IMR-90 (cell line): ENCODE measurements around the gene EFNA5. TPM values are rescaled to one million over a fixed set of nuclear protein-coding genes. Genes with fewer than 3 reads are reported as not detected.

Experiments used
- ATAC-seq: fragments of 200-7000 bp; cut with Tn5 transposase; 2 replicates; pipeline ENCODE4 v1.9.1; 2020; ENCODE audit warnings: low read depth, mild to moderate bottlenecking, moderate library complexity
- BruUV-seq: library from RNA; stranded (reverse); fragments of 400-500 nt; replicated peaks from 2 replicates; lab custom pipeline; 2021; lab: Mats Ljungman, UMichigan
- CTCF ChIA-PET: fragments of 300-600 bp; formaldehyde crosslinking; extraction: SDS; loops from one replicate; lab custom pipeline; 2021; ENCODE audit warnings: antibody characterized with exemption; lab: Yijun Ruan, JAX
- POLR2A ChIA-PET: fragments of 300-600 bp; sonication (Branson Sonifier 250); formaldehyde crosslinking; loops from one replicate; lab custom pipeline; 2022; ENCODE audit warnings: antibody characterized with exemption; ENCODE audit not compliant: unreplicated experiment; lab: Charles Lee
- DNase-seq: peaks from one replicate; pipeline ENCODE4 v3.0.0; 2013
- H2AFZ ChIP-seq: replicated peaks from 2 replicates; pipeline ENCODE3; 2013; ENCODE audit warnings: low read length, mild to moderate bottlenecking; ENCODE audit not compliant: poor library complexity
- H2AK5ac ChIP-seq: 2 replicates; pipeline ENCODE4 v1.6.1; 2013; ENCODE audit warnings: low read depth, low read length, inconsistent platforms
- H2AK9ac ChIP-seq: replicated peaks from 2 replicates; pipeline ENCODE3; 2013; ENCODE audit warnings: mild to moderate bottlenecking, low read depth, low read length, moderate library complexity; ENCODE audit not compliant: poor library complexity
- H2BK120ac ChIP-seq: 2 replicates; pipeline ENCODE4 v1.6.1; 2013; ENCODE audit warnings: low read depth, low read length, inconsistent platforms
- H2BK15ac ChIP-seq: 3 replicates; pipeline ENCODE4 v1.6.1; 2013; ENCODE audit warnings: low read depth, low read length, inconsistent platforms
- H2BK20ac ChIP-seq: 2 replicates; pipeline ENCODE4 v1.6.1; 2013; ENCODE audit warnings: low read depth, mild to moderate bottlenecking, inconsistent platforms, low read length, moderate library complexity
- H2BK5ac ChIP-seq: 2 replicates; pipeline ENCODE4 v1.6.1; 2013; ENCODE audit warnings: mild to moderate bottlenecking, low read depth, low read length, inconsistent platforms; ENCODE audit not compliant: poor library complexity, severe bottlenecking
- H3K14ac ChIP-seq: replicated peaks from 2 replicates; pipeline ENCODE4 v1.6.1; 2013; ENCODE audit warnings: low read depth, low read length, inconsistent platforms
- H3K18ac ChIP-seq: 2 replicates; pipeline ENCODE4 v1.6.1; 2013; ENCODE audit warnings: low read depth, low read length, control low read depth
- H3K23ac ChIP-seq: 2 replicates; pipeline ENCODE4 v1.6.1; 2013; ENCODE audit warnings: low read depth, low read length, inconsistent platforms
- H3K27ac ChIP-seq: 2 replicates; pipeline ENCODE4 v1.5.1; 2013; ENCODE audit warnings: mild to moderate bottlenecking, control low read depth, low read length; ENCODE audit not compliant: insufficient read depth
- H3K27me3 ChIP-seq: 2 replicates; pipeline ENCODE4 v1.6.1; 2013; ENCODE audit warnings: low read length; ENCODE audit not compliant: control insufficient read depth, insufficient read depth
- H3K36me3 ChIP-seq: 2 replicates; pipeline ENCODE4 v1.6.1; 2013; ENCODE audit warnings: low read length, mixed read lengths; ENCODE audit not compliant: control insufficient read depth, insufficient read depth
- H3K4ac ChIP-seq: 2 replicates; pipeline ENCODE4 v1.6.1; 2013; ENCODE audit warnings: low read depth, low read length, inconsistent platforms
- H3K4me1 ChIP-seq: 2 replicates; pipeline ENCODE4 v1.6.1; 2013; ENCODE audit warnings: low read length, mixed read lengths; ENCODE audit not compliant: control insufficient read depth, insufficient read depth
- H3K4me2 ChIP-seq: 2 replicates; pipeline ENCODE4 v1.6.1; 2013; ENCODE audit warnings: low read depth, mild to moderate bottlenecking, control low read depth, low read length, moderate library complexity
- H3K4me3 ChIP-seq: 2 replicates; pipeline ENCODE4 v1.5.1; 2013; ENCODE audit warnings: low read depth, mild to moderate bottlenecking, control low read depth, low read length, moderate library complexity; ENCODE audit not compliant: insufficient read depth
- H3K56ac ChIP-seq: 2 replicates; pipeline ENCODE4 v1.6.1; 2013; ENCODE audit warnings: low read length, inconsistent platforms; ENCODE audit not compliant: insufficient read depth; ENCODE audit errors: extremely low read depth
- H3K79me1 ChIP-seq, 2 experiments: 2 replicates each; pipeline ENCODE4 v1.6.1; 2013; ENCODE audit warnings: low read length in 2 of 2, inconsistent platforms in 1 of 2, low read depth in 1 of 2
- H3K9ac ChIP-seq: 2 replicates; pipeline ENCODE4 v1.6.1; 2013; ENCODE audit warnings: low read depth, low read length, control low read depth
- H3K9me1 ChIP-seq: 2 replicates; pipeline ENCODE4 v1.6.1; 2013; ENCODE audit warnings: low read length, inconsistent platforms; ENCODE audit not compliant: insufficient read depth
- H3K9me3 ChIP-seq: 2 replicates; pipeline ENCODE4 v1.6.1; 2013; ENCODE audit warnings: low read length; ENCODE audit not compliant: control insufficient read depth, insufficient read depth
- H4K20me1 ChIP-seq: 2 replicates; pipeline ENCODE4 v1.6.1; 2013; ENCODE audit warnings: low read length, inconsistent platforms; ENCODE audit not compliant: insufficient read depth
- H4K5ac ChIP-seq: 2 replicates; pipeline ENCODE4 v1.6.1; 2013; ENCODE audit warnings: mild to moderate bottlenecking, low read depth, low read length, control low read depth
- H4K8ac ChIP-seq, 2 experiments: 2 replicates each; pipeline ENCODE4 v1.6.1; 2013; ENCODE audit warnings: low read depth in 2 of 2, low read length in 2 of 2, control low read depth in 1 of 2, inconsistent platforms in 1 of 2
- H4K91ac ChIP-seq: 2 replicates; pipeline ENCODE4 v1.6.1; 2013; ENCODE audit warnings: low read depth, low read length, inconsistent platforms; ENCODE audit not compliant: insufficient read depth
- BHLHE40 ChIP-seq: fragments of 150-350 bp; IDR thresholded peaks from 2 replicates; pipeline ENCODE4 v1.6.1; 2016; ENCODE audit warnings: mild to moderate bottlenecking, low read depth, low read length
- CEBPB ChIP-seq: IDR thresholded peaks from 2 replicates; pipeline ENCODE4 v1.6.1; 2012; ENCODE audit warnings: low read depth, low read length, improper control_type of control experiment
- CHD1 ChIP-seq: IDR thresholded peaks from 2 replicates; pipeline ENCODE4 v1.6.1; 2012; ENCODE audit warnings: low read depth, low read length, improper control_type of control experiment
- CTCF ChIP-seq: conservative IDR thresholded peaks from 2 replicates; pipeline ENCODE4 v1.5.1; 2012; ENCODE audit warnings: mild to moderate bottlenecking, low read depth, low read length, improper control_type of control experiment
- ELK1 ChIP-seq: fragments of 150-350 bp; IDR thresholded peaks from 2 replicates; pipeline ENCODE4 v1.6.1; 2016; ENCODE audit warnings: low read depth, mild to moderate bottlenecking, low read length, moderate library complexity, borderline replicate concordance
- FOS ChIP-seq: fragments of 150-350 bp; IDR thresholded peaks from 2 replicates; pipeline ENCODE4 v1.6.1; 2016; ENCODE audit warnings: low read depth, low read length
- MAFK ChIP-seq: IDR thresholded peaks from 2 replicates; pipeline ENCODE4 v1.6.1; 2012; ENCODE audit warnings: low read depth, low read length, improper control_type of control experiment
- MAZ ChIP-seq: IDR thresholded peaks from 2 replicates; pipeline ENCODE4 v1.6.1; 2012; ENCODE audit warnings: low read depth, mild to moderate bottlenecking, low read length, improper control_type of control experiment, moderate library complexity, borderline replicate concordance
- MXI1 ChIP-seq: IDR thresholded peaks from 2 replicates; pipeline ENCODE4 v1.6.1; 2012; ENCODE audit warnings: low read depth, mild to moderate bottlenecking, low read length, moderate library complexity, borderline replicate concordance
- NFE2L2 ChIP-seq: fragments of 150-350 bp; IDR thresholded peaks from 2 replicates; pipeline ENCODE4 v1.6.1; 2016; ENCODE audit warnings: low read depth, mild to moderate bottlenecking, low read length
- RAD21 ChIP-seq: IDR thresholded peaks from 2 replicates; pipeline ENCODE4 v1.6.1; 2012; ENCODE audit warnings: low read length, improper control_type of control experiment
- RCOR1 ChIP-seq: IDR thresholded peaks from 2 replicates; pipeline ENCODE4 v1.6.1; 2012; ENCODE audit warnings: mild to moderate bottlenecking, low read length, improper control_type of control experiment; ENCODE audit not compliant: insufficient replicate concordance
- RFX5 ChIP-seq: IDR thresholded peaks from 2 replicates; pipeline ENCODE4 v1.8.0; 2012; ENCODE audit warnings: low read depth, mild to moderate bottlenecking, low read length, moderate library complexity
- SMC3 ChIP-seq: fragments of 150-350 bp; IDR thresholded peaks from 2 replicates; pipeline ENCODE4 v1.6.1; 2016; ENCODE audit warnings: low read depth, mild to moderate bottlenecking, antibody characterized with exemption, low read length, moderate library complexity
- WGBS, 2 experiments: methylation state at CpG; one replicate each; pipeline versions ENCODE4 v1.1.5 to v1.1.7; 2013; ENCODE audit warnings: missing lambda C conversion rate in 2 of 2; ENCODE audit not compliant: insufficient read length in 1 of 2; ENCODE audit errors: extremely low coverage in 2 of 2; 5-methylcytosine and 5-hydroxymethylcytosine counted together
- dilution Hi-C: fragments of 300-500 bp; cut with HindIII; formaldehyde crosslinking; loops from one replicate; pipeline ENCODE4 v1.14.3; 2018; ENCODE audit warnings: low sequenced_read_pairs; ENCODE audit not compliant: unreplicated experiment
- in situ Hi-C: fragments of 300-500 bp; cut with MboI; formaldehyde crosslinking; loops from 3 replicates; pipeline ENCODE4 v1.14.3; 2019; ENCODE audit warnings: low sequenced_read_pairs, inconsistent platforms, mixed read lengths
- intact Hi-C: fragments of 100-400 bp; cut with micrococcal nuclease; formaldehyde crosslinking; loops from 2 replicates; pipeline ENCODE4 v1.10.0; 2022
- polyA plus RNA-seq, 3 experiments: library from polyadenylated mRNA; depleted of rRNA; stranded (reverse); fragments of >200 nt; gene quantifications; 2 replicates each; pipeline ENCODE4 v1.2.3, GENCODE V29; 2012; ENCODE audit warnings: low replicate concordance in 1 of 3
- total RNA-seq: library from RNA; depleted of rRNA; stranded (reverse); fragments of >200 nt; gene quantifications from 2 replicates; pipeline ENCODE4 v1.2.3, GENCODE V29; 2012
- TF ChIP-seq, protein P1 (sequence below): fragments of 150-350 bp; IDR thresholded peaks from 2 replicates; pipeline ENCODE4 v1.6.1; 2017; ENCODE audit warnings: mild to moderate bottlenecking, antibody characterized with exemption, low read length, low read depth

EFNA5 gene
- total and polyA plus RNA-seq, 2 of the 4 experiments (the other 2 are of a cell fraction), result 1.5 to 1.6 TPM

DNA sequence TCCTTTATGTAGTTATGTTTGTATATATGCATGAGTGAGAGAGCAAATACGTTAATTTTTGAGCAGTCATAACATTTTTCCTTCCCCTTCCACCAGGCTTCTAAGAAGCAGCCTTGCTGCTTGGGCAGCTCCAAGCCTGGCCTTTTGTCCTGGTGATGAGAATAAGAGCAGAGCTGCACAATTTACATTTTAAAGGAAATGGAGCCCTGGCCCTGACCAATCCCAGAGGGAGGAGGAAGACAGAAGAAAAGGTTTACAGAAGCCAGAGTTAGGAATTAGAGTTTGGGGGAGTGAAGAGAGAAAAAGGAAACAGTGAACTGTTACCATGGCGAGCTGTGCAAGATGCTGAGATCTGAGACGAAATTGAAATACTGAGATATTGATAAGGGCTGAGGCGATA is 25.3 kb upstream of the EFNA5 start:
- WGBS, 2 experiments, result 66% methylated on average over 3 of the region's 4 CpGs; no CpG with 5 or more reads in 1 of the 2 experiments
- DNase-seq (no peak), ATAC-seq (no peak)
- Histone ChIP-seq H3K27me3 (no peaks in the 10 kb centered on the region), H3K27ac (no peak overlapping the region), H4K20me1 (no peaks in the 10 kb centered on the region), H3K4me2 (no peak overlapping the region), H2BK15ac (no peak overlapping the region), H2AK5ac (no peak overlapping the region), H2BK20ac (no peak overlapping the region), H2BK120ac (no peak overlapping the region), H4K5ac (no peak overlapping the region), H4K8ac (no peak overlapping the region), H2AK9ac (no peak overlapping the region), H3K9ac (no peak overlapping the region), H3K18ac (no peak overlapping the region), H3K56ac (no peak overlapping the region), H3K79me1 (no peaks in the 10 kb centered on the region), H2AFZ (no peak overlapping the region), H3K36me3 (no peaks in the 10 kb centered on the region), H2BK5ac (no peak overlapping the region), H3K4me3 (no peak overlapping the region), H3K4me1 (no peaks in the 10 kb centered on the region), H3K9me1 (0 out of 2 replicates have a peak, but pooled peaks cover 3% of the 10 kb centered on the region), H3K9me3 (no peaks in the 10 kb centered on the region), H3K4ac (no peak overlapping the region), H3K14ac (no peak overlapping the region), H3K23ac (no peak overlapping the region), H4K91ac (no peak overlapping the region)
- POLR2A ChIA-PET, result no interaction called here
- in situ Hi-C loops (no loop called here), dilution Hi-C loops (no loop called here), intact Hi-C loops (no loop called here)
- CTCF ChIA-PET, result no interaction called here
- BruUV-seq, result no TSS peak
- TF ChIP-seq CHD1, result no peak
- no peak for TF ChIP-seq RCOR1
- no peak for TF ChIP-seq CEBPB
- TF ChIP-seq RFX5, result no peak
- no peak for TF ChIP-seq RAD21
- no peak for TF ChIP-seq SMC3
- no peak for TF ChIP-seq MAFK
- no peak for TF ChIP-seq NFE2L2
- no peak for TF ChIP-seq CTCF
- no peak for TF ChIP-seq FOS
- TF ChIP-seq, protein P1, sequence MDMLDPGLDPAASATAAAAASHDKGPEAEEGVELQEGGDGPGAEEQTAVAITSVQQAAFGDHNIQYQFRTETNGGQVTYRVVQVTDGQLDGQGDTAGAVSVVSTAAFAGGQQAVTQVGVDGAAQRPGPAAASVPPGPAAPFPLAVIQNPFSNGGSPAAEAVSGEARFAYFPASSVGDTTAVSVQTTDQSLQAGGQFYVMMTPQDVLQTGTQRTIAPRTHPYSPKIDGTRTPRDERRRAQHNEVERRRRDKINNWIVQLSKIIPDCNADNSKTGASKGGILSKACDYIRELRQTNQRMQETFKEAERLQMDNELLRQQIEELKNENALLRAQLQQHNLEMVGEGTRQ, result no peak
- no peak for TF ChIP-seq MXI1
- TF ChIP-seq MAZ, result no peak
- no peak for TF ChIP-seq ELK1
- TF ChIP-seq BHLHE40, result no peak
